Measurements from ENCODE around the gene MCTP2. TPM values are rescaled to one million over a fixed set of nuclear protein-coding genes. Genes with fewer than 3 reads are reported as not detected.
A peak's percentile ranks its signal among the peaks of the same experiment; 100 is the strongest.

Gene MCTP2, protein sequence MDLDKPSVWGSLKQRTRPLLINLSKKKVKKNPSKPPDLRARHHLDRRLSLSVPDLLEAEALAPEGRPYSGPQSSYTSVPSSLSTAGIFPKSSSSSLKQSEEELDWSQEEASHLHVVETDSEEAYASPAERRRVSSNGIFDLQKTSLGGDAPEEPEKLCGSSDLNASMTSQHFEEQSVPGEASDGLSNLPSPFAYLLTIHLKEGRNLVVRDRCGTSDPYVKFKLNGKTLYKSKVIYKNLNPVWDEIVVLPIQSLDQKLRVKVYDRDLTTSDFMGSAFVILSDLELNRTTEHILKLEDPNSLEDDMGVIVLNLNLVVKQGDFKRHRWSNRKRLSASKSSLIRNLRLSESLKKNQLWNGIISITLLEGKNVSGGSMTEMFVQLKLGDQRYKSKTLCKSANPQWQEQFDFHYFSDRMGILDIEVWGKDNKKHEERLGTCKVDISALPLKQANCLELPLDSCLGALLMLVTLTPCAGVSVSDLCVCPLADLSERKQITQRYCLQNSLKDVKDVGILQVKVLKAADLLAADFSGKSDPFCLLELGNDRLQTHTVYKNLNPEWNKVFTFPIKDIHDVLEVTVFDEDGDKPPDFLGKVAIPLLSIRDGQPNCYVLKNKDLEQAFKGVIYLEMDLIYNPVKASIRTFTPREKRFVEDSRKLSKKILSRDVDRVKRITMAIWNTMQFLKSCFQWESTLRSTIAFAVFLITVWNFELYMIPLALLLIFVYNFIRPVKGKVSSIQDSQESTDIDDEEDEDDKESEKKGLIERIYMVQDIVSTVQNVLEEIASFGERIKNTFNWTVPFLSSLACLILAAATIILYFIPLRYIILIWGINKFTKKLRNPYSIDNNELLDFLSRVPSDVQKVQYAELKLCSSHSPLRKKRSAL
- polyA plus RNA-seq: 12.2 TPM

- Mint-ChIP-seq H3K9me3 (no peaks in the 10 kb centered on the region), H3K4me1 (peaks cover 43 to 51% (median 46%) of the 10 kb centered on the region in 3 donors), H3K4me3 (peak within 1 kb of the TSS; percentile 93 to 96 (median 94)), H3K27me3 (no peaks in the 10 kb centered on the region), H3K36me3 (no peaks in the 10 kb centered on the region), H3K27ac (peak within 1 kb of the TSS; percentile 63 to 90 (median 84))
Observed at GRCh38 chr15:94230883-94231722, at the start of gene MCTP2. Gene MCTP2 (plus strand): TSS chr15:94231561. CDS start chr15:94298266, 66,705 bp downstream.

GRCh38 chr15:94182883-94183282 lies 48.5 kb upstream of the MCTP2 start:
- H3K9me3 Mint-ChIP-seq: peaks cover 0 to 2% (median 0%) of the 10 kb centered on the region in 3 donors
- no peak overlapping the region for H3K4me3 Mint-ChIP-seq
- H3K27me3 Mint-ChIP-seq: peaks cover 8% of the 10 kb centered on the region
- H3K27ac Mint-ChIP-seq: no peak overlapping the region
- peaks cover 1% of the 10 kb centered on the region for H3K36me3 Mint-ChIP-seq
- no peaks in the 10 kb centered on the region for H3K4me1 Mint-ChIP-seq

- H3K4me1 Mint-ChIP-seq: peaks cover 0 to under 1% (median 0%) of the 10 kb centered on the region in 3 donors
- no peaks in the 10 kb centered on the region for H3K9me3 Mint-ChIP-seq
- peaks cover 3% of the 10 kb centered on the region for H3K36me3 Mint-ChIP-seq
- no peak overlapping the region for H3K27ac Mint-ChIP-seq
- H3K27me3 Mint-ChIP-seq: peaks cover 2% of the 10 kb centered on the region
- no peak overlapping the region for H3K4me3 Mint-ChIP-seq
Observed at GRCh38 chr15:94185547-94186236, 45.7 kb upstream of the MCTP2 start.

- no peak overlapping the region for H3K4me3 Mint-ChIP-seq
- no peak overlapping the region for H3K27ac Mint-ChIP-seq
- peaks cover 0 to 1% (median 0%) of the 10 kb centered on the region in 3 donors for H3K4me1 Mint-ChIP-seq
- H3K36me3 Mint-ChIP-seq: peaks cover 3% of the 10 kb centered on the region
- peaks cover 2% of the 10 kb centered on the region for H3K27me3 Mint-ChIP-seq
- no peaks in the 10 kb centered on the region for H3K9me3 Mint-ChIP-seq
Observed at GRCh38 chr15:94186770-94187331, 44.5 kb upstream of the MCTP2 start.

- Mint-ChIP-seq H3K4me1 (peaks cover 0 to 1% (median 0%) of the 10 kb centered on the region in 3 donors), H3K36me3 (peaks cover 1% of the 10 kb centered on the region), H3K4me3 (no peak overlapping the region), H3K27me3 (peaks cover 3% of the 10 kb centered on the region), H3K9me3 (no peaks in the 10 kb centered on the region), H3K27ac (no peak overlapping the region)
Observed at GRCh38 chr15:94193906-94194305, 37.5 kb upstream of the MCTP2 start.

DNA sequence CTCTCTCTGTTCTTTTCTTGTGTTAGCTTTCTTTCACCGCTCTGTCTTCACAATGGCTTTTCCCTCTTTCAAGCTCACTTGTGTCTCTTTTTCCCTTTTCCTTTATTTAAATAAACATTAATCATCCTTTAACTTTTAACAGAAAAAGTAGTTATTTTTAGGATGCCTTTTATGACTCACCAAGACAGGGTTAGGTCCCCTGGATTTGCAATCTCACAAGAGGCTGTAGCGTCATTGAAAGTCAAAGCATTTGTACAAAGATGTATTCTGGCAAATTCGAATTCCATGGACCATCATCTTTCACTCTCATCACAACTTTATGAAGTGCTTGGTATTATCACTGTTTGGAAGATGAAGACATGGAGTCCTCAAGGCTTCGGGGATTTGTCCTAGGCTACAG lies 34.8 kb upstream of the MCTP2 start:
- no peaks in the 10 kb centered on the region for H3K9me3 Mint-ChIP-seq
- no peaks in the 10 kb centered on the region for H3K36me3 Mint-ChIP-seq
- no peaks in the 10 kb centered on the region for H3K4me1 Mint-ChIP-seq
- H3K4me3 Mint-ChIP-seq: no peak overlapping the region
- H3K27me3 Mint-ChIP-seq: peaks cover 3% of the 10 kb centered on the region
- no peak overlapping the region for H3K27ac Mint-ChIP-seq

DNA sequence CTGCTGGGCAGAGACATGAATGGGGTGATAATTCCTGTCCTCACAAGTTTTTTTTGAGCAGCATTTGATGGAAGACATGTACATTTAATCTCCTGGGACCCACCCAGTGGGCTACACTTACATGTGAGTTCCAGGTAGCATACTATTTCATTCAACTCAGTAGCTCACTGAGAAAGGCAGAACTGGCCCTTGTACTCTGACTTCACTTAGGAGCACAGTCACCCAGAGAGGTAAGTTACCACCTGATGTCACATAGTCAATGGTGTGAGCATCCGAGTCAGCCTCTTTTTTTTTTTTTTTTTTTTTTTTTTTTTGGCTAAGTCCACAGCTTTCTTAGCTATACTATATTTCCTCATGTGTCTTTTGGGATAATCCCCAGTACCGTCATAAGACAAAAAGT lies 32.7 kb upstream of the MCTP2 start:
- H3K27ac Mint-ChIP-seq: no peak overlapping the region
- peaks cover 3% of the 10 kb centered on the region for H3K27me3 Mint-ChIP-seq
- H3K4me1 Mint-ChIP-seq: no peaks in the 10 kb centered on the region
- no peaks in the 10 kb centered on the region for H3K9me3 Mint-ChIP-seq
- no peaks in the 10 kb centered on the region for H3K36me3 Mint-ChIP-seq
- no peak overlapping the region for H3K4me3 Mint-ChIP-seq

DNA sequence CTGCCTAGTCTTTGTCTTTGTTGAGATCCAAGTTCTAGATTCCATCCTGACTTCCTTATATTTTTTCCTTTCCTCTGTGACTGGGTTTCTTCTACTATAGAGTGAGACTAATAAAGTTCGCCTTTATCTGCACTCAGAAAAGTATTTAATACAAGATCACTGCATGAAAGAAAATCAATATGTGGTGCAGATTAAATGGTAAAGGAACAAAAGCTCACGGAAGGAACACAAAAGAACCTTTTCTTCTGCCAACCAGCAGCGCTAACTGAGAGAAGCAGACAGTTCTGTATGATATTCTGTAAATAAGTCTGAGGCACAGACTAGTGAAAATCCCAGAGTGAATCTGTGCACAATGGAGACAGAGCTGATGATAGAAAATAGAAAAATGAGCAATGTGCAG lies 31.6 kb upstream of the MCTP2 start:
- Mint-ChIP-seq H3K27ac (no peak overlapping the region), H3K4me3 (no peak overlapping the region), H3K27me3 (peaks cover 3% of the 10 kb centered on the region), H3K36me3 (no peaks in the 10 kb centered on the region), H3K9me3 (no peaks in the 10 kb centered on the region), H3K4me1 (no peaks in the 10 kb centered on the region)

GRCh38 chr15:94203306-94203705 lies 28.1 kb upstream of the MCTP2 start:
- peaks cover 9% of the 10 kb centered on the region for H3K27me3 Mint-ChIP-seq
- no peaks in the 10 kb centered on the region for H3K36me3 Mint-ChIP-seq
- H3K4me3 Mint-ChIP-seq: no peak overlapping the region
- peaks cover 0 to 10% (median 0%) of the 10 kb centered on the region in 3 donors for H3K4me1 Mint-ChIP-seq
- peaks cover 0 to 1% (median 0%) of the 10 kb centered on the region in 3 donors for H3K9me3 Mint-ChIP-seq
- H3K27ac Mint-ChIP-seq: no peak overlapping the region

- Mint-ChIP-seq H3K9me3 (peaks cover 0 to 3% (median 0%) of the 10 kb centered on the region in 3 donors), H3K36me3 (no peaks in the 10 kb centered on the region), H3K27ac (no peak overlapping the region), H3K27me3 (peaks cover 10% of the 10 kb centered on the region), H3K4me1 (peaks cover 0 to 10% (median 0%) of the 10 kb centered on the region in 3 donors), H3K4me3 (peak overlapping the region in 2 of 4 donors; percentile 37 to 57)
Observed at GRCh38 chr15:94205366-94205765, 26.0 kb upstream of the MCTP2 start.

DNA sequence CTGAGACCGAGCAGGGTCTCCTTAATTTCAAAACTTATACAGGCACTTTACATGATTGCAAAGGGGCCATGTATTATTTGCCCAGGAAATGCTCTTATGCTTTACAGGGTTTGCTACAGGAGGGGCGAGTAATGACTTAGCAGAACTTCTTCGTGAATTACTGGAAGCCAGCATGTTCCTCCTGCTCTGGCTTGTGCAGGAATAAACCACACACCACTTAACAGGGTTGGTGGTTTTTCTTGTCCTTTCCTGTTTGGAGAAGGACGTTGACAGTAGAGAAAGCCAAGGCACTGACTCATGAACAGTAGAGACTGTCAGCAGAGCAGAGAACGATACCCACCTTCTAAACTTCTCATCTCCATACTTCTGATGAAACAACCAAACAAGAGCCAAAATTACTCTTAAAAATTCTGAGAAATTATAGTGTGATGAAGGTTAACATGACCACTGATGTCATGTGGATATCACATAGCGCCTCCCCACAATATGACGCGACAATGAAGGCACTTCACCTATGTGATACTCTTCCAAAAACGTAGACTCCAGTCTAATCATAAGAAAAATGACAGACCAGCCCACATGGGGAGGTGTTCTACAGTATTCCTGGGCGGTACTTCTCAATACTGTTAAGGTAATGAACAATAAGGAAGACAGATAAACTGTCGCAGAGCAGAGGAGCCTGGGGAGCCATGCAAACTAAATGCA lies 24.7 kb upstream of the MCTP2 start:
- Mint-ChIP-seq H3K27me3 (peaks cover 12% of the 10 kb centered on the region), H3K4me3 (peak overlapping the region in 2 of 4 donors; percentile 4 to 79), H3K4me1 (peaks cover 0 to 10% (median 0%) of the 10 kb centered on the region in 3 donors), H3K36me3 (no peaks in the 10 kb centered on the region), H3K9me3 (peaks cover 0 to 3% (median 0%) of the 10 kb centered on the region in 3 donors), H3K27ac (no peak overlapping the region)

DNA sequence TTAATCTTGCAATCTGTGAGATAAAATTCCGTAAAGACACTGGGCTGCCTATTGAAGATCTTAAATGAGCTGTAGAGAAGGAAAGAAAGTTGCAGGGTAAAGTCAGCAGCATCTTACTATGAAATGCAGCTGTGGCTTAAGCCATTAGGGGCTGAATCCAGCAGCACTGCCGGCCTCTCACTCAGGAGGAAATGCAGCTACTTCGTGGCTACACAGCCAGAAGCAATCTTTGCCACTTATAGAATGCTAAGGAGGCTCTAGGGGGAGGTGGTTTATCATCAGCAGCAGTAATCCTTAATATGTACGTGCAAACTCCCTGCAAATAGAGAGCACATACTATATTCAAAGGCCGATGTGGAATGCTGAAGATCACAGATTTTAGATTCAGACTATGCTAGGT lies 19.1 kb upstream of the MCTP2 start:
- H3K36me3 Mint-ChIP-seq: no peaks in the 10 kb centered on the region
- H3K9me3 Mint-ChIP-seq: peaks cover 0 to 5% (median 3%) of the 10 kb centered on the region in 3 donors
- H3K4me1 Mint-ChIP-seq: peaks cover 3 to 8% (median 6%) of the 10 kb centered on the region in 3 donors
- no peak overlapping the region for H3K27ac Mint-ChIP-seq
- H3K27me3 Mint-ChIP-seq: peaks cover 18% of the 10 kb centered on the region
- no peak overlapping the region for H3K4me3 Mint-ChIP-seq

GRCh38 chr15:94225616-94226015 lies 5.7 kb upstream of the MCTP2 start:
- H3K9me3 Mint-ChIP-seq: no peaks in the 10 kb centered on the region
- H3K36me3 Mint-ChIP-seq: no peaks in the 10 kb centered on the region
- H3K4me3 Mint-ChIP-seq: no peak overlapping the region
- H3K4me1 Mint-ChIP-seq: peaks cover 11 to 17% (median 14%) of the 10 kb centered on the region in 3 donors
- no peak overlapping the region for H3K27ac Mint-ChIP-seq
- peaks cover 2% of the 10 kb centered on the region for H3K27me3 Mint-ChIP-seq
